HL-60 (cell line): ENCODE results near the gene PKD2.

Experiments
- CTCF ChIP-seq: IDR thresholded peaks from one replicate; pipeline ENCODE4 v1.5.1; 2011; ENCODE audit warnings: low read length, control low read depth, inconsistent platforms; ENCODE audit not compliant: insufficient read depth
- POLR2AphosphoS5 ChIP-seq: IDR thresholded peaks from 2 replicates; pipeline ENCODE4 v1.6.1; 2012; ENCODE audit warnings: low read depth
- TF ChIP-seq, protein P1 (sequence below): IDR thresholded peaks from 2 replicates; pipeline ENCODE4 v1.6.1; 2012; ENCODE audit warnings: low read depth; ENCODE audit not compliant: insufficient replicate concordance

- no peak for TF ChIP-seq CTCF
- TF ChIP-seq, protein P1, sequence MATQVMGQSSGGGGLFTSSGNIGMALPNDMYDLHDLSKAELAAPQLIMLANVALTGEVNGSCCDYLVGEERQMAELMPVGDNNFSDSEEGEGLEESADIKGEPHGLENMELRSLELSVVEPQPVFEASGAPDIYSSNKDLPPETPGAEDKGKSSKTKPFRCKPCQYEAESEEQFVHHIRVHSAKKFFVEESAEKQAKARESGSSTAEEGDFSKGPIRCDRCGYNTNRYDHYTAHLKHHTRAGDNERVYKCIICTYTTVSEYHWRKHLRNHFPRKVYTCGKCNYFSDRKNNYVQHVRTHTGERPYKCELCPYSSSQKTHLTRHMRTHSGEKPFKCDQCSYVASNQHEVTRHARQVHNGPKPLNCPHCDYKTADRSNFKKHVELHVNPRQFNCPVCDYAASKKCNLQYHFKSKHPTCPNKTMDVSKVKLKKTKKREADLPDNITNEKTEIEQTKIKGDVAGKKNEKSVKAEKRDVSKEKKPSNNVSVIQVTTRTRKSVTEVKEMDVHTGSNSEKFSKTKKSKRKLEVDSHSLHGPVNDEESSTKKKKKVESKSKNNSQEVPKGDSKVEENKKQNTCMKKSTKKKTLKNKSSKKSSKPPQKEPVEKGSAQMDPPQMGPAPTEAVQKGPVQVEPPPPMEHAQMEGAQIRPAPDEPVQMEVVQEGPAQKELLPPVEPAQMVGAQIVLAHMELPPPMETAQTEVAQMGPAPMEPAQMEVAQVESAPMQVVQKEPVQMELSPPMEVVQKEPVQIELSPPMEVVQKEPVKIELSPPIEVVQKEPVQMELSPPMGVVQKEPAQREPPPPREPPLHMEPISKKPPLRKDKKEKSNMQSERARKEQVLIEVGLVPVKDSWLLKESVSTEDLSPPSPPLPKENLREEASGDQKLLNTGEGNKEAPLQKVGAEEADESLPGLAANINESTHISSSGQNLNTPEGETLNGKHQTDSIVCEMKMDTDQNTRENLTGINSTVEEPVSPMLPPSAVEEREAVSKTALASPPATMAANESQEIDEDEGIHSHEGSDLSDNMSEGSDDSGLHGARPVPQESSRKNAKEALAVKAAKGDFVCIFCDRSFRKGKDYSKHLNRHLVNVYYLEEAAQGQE = no peak
- no peak for TF ChIP-seq POLR2AphosphoS5
Observed at GRCh38 chr4:88030565-88031310, 23.3 kb downstream of the PKD2 start.
